Omental fat pad (tissue), 4 donors: ENCODE results near the gene TPST2. TPM values are rescaled to one million over a fixed set of nuclear protein-coding genes. Genes with fewer than 3 reads are reported as not detected.

ENCODE experiments used
- ATAC-seq: fragments of 150-250 bp; one replicate; pipeline ENCODE4 v1.9.1; 2016; ENCODE audit warnings: mild to moderate bottlenecking, moderate library complexity; ENCODE audit not compliant: low FRiP score
- DNase-seq: peaks from one replicate; pipeline ENCODE4 v3.0.0-alpha.2; 2019; ENCODE audit warnings: low spot score
- total RNA-seq, 4 donors: library from RNA; depleted of rRNA; stranded (reverse); fragments of >200 nt; gene quantifications; one replicate each; pipeline ENCODE4 v1.1.0, GENCODE V29; 2016
- TF ChIP-seq, protein P1 (sequence below), 3 donors: fragments of 450-650 bp; IDR thresholded peaks; one replicate each; pipeline ENCODE4 v1.5.1; 2016 to 2017; ENCODE audit warnings: antibody characterized with exemption in 3 of 3, mild to moderate bottlenecking in 3 of 3, moderate library complexity in 2 of 3

TPST2 gene
- total RNA-seq, 4 donors from 2014 or later = 39.5 to 101 (median 73.3) TPM

DNA sequence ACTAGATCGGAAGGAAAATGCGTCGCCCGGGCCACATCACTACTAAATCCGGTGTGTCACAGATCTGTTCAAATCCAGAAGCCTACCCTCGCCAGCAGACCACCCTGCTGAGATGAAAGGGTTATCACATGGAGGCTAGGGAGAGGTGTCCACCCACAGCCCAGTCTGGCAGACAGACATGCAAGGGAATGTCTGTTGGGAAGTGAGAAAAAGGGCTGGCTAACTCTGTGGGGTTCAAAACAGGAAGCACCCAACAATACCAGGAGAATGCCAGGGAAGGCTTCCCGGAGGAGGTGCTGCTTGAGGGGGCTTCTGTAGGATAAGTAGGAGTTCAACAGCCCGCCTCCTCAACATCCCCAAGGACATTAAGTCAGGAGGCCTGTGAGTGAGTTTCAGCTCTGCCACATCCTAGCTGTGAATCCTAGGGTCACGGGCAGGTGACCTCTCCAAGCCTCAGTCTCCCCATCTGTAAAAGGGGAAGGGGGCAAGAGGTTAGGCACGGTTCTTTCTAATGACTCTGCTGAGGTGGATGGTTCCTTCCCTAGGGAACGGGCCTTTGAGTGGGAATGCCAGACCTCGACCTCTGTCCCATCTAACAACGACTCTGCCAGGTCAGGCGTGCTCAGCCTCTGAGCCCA, 1.1 kb downstream of the TPST2 start:
- ATAC-seq (no peak), DNase-seq (no peak)
- TF ChIP-seq, protein P1, sequence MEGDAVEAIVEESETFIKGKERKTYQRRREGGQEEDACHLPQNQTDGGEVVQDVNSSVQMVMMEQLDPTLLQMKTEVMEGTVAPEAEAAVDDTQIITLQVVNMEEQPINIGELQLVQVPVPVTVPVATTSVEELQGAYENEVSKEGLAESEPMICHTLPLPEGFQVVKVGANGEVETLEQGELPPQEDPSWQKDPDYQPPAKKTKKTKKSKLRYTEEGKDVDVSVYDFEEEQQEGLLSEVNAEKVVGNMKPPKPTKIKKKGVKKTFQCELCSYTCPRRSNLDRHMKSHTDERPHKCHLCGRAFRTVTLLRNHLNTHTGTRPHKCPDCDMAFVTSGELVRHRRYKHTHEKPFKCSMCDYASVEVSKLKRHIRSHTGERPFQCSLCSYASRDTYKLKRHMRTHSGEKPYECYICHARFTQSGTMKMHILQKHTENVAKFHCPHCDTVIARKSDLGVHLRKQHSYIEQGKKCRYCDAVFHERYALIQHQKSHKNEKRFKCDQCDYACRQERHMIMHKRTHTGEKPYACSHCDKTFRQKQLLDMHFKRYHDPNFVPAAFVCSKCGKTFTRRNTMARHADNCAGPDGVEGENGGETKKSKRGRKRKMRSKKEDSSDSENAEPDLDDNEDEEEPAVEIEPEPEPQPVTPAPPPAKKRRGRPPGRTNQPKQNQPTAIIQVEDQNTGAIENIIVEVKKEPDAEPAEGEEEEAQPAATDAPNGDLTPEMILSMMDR (IDR thresholded peaks at IDR 0.05) = no peak

DNA sequence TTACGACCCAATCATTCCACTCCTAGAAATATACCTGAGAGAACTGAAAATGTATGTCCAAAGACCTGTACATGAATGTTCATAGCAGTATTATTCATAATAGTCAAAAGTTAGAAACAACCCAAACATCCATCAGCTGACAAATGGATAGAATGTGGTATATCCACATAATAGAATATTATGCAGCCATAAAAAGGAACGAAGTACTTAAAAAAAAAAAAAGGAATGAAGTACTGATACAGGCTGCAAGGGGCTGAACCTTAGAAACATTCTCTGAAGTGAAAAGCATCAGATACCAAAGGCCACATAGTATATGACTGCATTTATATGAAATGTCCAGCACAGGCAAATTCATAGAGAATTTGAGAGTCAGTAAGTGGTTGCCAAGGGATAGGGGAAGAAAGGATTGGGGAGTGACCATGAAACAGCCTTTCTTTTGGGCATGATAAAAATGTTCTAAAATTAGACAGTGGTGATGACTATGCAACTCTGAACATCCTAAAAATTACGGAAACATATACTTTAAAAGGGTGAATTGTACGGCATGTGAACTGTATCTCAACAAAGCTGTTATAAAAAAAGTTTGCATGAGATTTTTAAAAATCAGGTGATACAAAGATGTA, 1.8 kb downstream of the TPST2 start:
- TF ChIP-seq, protein P1 (IDR thresholded peaks at IDR 0.05) = no peak
- no peak for DNase-seq
- no peak for ATAC-seq

DNA sequence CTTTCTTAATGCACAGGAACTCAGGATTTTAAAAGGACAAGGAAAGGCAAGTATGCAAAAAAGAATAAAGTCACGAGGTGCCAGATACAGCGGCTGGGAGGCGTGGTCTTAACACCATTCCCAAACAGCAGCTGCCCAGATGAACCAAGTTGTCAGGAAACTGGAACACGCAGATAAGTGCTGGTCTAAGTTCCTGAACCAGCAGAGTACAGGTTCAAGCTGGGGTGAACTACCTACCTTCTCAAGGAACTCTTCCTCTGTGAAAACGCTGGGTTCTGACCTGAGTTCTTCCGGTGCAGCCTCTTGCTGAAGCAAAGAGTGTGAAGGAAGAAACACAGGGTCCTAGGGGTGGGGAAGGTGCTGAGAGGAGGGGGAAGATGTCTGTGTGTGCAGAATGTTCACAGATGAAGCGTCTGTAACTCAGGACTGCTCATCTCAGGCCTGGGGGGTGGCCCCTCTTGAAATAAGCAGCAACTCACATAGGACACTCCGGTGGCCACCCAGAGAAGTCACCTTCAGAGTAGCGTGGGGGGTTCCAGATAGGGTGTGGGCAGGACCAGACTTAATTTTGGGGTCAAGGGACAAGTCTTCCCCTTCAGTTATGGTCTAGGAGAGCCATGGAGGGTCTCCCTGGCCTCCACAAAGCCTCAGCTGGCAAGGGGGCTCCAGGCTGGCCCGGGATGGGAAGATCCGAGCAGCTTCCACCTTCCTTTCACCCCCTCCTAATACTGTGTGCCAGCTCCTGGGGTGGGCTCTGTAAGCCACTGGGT, 3.2 kb downstream of the TPST2 start:
- no peak for ATAC-seq
- no peak for DNase-seq
- TF ChIP-seq, protein P1 (IDR thresholded peaks at IDR 0.05) = no peak

DNA sequence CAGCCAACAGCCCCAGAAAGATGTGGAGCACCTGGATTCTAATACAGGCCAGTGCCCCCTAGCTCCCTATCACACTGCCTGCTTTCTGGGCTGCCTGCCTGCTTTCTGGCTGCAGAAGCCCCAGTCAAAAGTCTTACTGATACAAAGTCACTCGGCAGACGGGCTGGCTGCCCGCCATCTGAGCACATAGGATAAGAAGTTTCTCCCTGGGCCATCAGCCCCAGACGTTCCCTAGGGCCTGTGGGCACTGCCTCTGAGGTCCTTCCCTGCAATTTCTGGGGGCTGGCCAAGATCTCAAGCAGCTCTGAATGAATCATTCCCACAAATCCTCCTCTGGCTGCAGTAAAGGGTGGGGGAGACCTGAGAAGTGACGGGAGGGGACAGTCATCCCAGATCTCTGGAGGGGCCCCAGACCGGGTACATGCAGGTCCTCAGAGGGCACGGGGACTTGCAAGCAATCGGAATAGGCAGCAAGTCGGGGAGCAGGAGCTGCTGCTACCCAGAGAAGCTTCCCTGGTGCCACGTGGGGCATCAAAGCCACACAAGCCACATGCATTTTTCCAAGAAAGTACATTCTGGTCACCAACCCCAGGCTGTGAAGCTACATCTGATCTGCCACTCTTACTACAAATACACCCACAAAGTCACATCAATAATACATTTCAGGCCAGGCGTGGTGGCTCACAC, 4.7 kb downstream of the TPST2 start:
- TF ChIP-seq, protein P1 (IDR thresholded peaks at IDR 0.05) = no peak
- ATAC-seq = no peak
- no peak for DNase-seq

DNA sequence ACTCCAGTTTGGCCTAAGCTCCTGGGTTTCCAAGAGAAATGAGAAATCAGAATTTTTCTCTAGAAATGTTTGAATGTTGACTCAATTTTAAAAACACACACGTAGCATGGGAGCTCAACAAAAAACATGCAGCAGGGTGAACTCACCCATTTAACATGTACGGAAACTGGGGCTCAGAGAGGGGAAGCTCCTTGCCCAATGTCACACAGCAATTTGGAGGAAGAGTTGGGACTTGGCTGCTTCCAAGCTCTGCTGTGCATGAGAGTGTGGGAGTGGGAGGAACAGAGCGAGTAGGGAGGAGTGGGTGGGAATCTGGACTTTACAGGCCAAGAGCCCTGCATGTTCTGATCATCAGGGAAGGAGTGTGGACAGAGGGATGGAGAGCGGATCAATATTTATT, 5.9 kb downstream of the TPST2 start:
- ATAC-seq (no peak), DNase-seq (no peak)
- TF ChIP-seq, protein P1 (IDR thresholded peaks at IDR 0.05) = no peak

DNA sequence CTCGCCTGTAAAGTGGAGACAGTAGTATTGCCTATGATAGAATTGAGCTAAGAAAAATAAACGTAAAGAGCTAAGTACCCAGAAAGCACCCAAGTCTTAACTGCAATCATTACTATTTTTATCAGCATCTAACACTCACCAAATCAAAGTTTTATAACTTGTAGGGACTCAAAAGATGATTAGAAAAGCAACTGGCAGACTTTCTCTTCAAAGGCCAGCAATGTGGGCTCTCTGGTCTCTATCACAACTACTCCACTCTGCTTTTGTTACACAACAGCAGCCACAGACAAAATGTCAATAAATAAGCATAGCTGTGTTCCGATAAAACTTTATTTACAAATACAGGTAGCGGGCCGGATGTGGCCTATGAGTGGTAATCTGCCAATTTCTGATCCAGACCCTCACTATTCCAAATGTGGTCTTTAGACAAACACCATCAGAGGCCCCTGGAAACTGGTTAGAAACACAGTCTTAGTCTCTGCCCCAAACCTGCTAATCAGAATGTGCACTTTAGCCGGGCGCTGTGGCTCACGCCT, 8.2 kb downstream of the TPST2 start:
- TF ChIP-seq, protein P1 (IDR thresholded peaks at IDR 0.05) = no peak
- DNase-seq = no peak
- no peak for ATAC-seq
